GM12874 (cell line): Measurements from ENCODE around the gene FAM171A2.

Source experiments
- CTCF ChIP-seq: IDR thresholded peaks from 2 replicates; pipeline ENCODE4 v1.5.1; 2011; ENCODE audit warnings: low read depth, mild to moderate bottlenecking, control low read depth, low read length, moderate library complexity; ENCODE audit not compliant: insufficient read depth

Gene FAM171A2

GRCh38 chr17:44309472-44309871 is 54.2 kb downstream of the FAM171A2 start:
- TF ChIP-seq CTCF: no peak

- TF ChIP-seq CTCF: no peak
Observed at GRCh38 chr17:44308865-44309264, 54.8 kb downstream of the FAM171A2 start.

- no peak for TF ChIP-seq CTCF
Observed at GRCh38 chr17:44308320-44308818, 55.3 kb downstream of the FAM171A2 start, which contains the start of gene RUNDC3A. Gene RUNDC3A, plus strand, starts transcription at chr17:44308601. Its CDS starts 232 bp downstream, at chr17:44308833.

GRCh38 chr17:44307387-44308186 is 56.1 kb downstream of the FAM171A2 start:
- TF ChIP-seq CTCF: no peak

- TF ChIP-seq CTCF: no peak
Observed at GRCh38 chr17:44304651-44305050, 59.0 kb downstream of the FAM171A2 start.
